Activated naive CD8-positive, alpha-beta T cell (primary cell): ENCODE measurements around the gene RFC1.

Experiments used
- H3K27ac Mint-ChIP-seq: one replicate; pipeline ENCODE4 v1.8.0; 2021; ENCODE audit warnings: mixed read lengths
- H3K27me3 Mint-ChIP-seq: one replicate; pipeline ENCODE4 v1.8.0; 2021; ENCODE audit warnings: mixed read lengths
- H3K36me3 Mint-ChIP-seq: one replicate; pipeline ENCODE4 v1.8.0; 2021; ENCODE audit warnings: mixed read lengths
- H3K4me1 Mint-ChIP-seq: one replicate; pipeline ENCODE4 v1.8.0; 2021; ENCODE audit warnings: low read depth, mixed read lengths
- H3K4me3 Mint-ChIP-seq: one replicate; pipeline ENCODE4 v1.8.0; 2021; ENCODE audit warnings: mild to moderate bottlenecking, mixed read lengths
- H3K9me3 Mint-ChIP-seq: one replicate; pipeline ENCODE4 v1.8.0; 2021; ENCODE audit warnings: low read depth, mixed read lengths

The RFC1 gene

GRCh38 chr4:39337841-39338240 is 28.3 kb downstream of the RFC1 start:
- peaks cover 57% of the 10 kb centered on the region for H3K4me1 Mint-ChIP-seq
- H3K4me3 Mint-ChIP-seq = no peak overlapping the region
- H3K27ac Mint-ChIP-seq = no peak overlapping the region
- H3K9me3 Mint-ChIP-seq = no peaks in the 10 kb centered on the region
- H3K27me3 Mint-ChIP-seq = no peaks in the 10 kb centered on the region
- peaks cover 8% of the 10 kb centered on the region for H3K36me3 Mint-ChIP-seq

- H3K36me3 Mint-ChIP-seq = peaks cover under 1% of the 10 kb centered on the region
- no peak overlapping the region for H3K4me3 Mint-ChIP-seq
- no peaks in the 10 kb centered on the region for H3K27me3 Mint-ChIP-seq
- H3K4me1 Mint-ChIP-seq = peaks cover 47% of the 10 kb centered on the region
- no peak overlapping the region for H3K27ac Mint-ChIP-seq
- no peaks in the 10 kb centered on the region for H3K9me3 Mint-ChIP-seq
These were observed 30.6 kb downstream of the RFC1 start for GRCh38 chr4:39335566-39335965.

GRCh38 chr4:39331191-39331590 is 35.0 kb downstream of the RFC1 start:
- H3K9me3 Mint-ChIP-seq = no peaks in the 10 kb centered on the region
- no peak overlapping the region for H3K27ac Mint-ChIP-seq
- peaks cover 7% of the 10 kb centered on the region for H3K36me3 Mint-ChIP-seq
- H3K4me1 Mint-ChIP-seq = peaks cover 33% of the 10 kb centered on the region
- no peaks in the 10 kb centered on the region for H3K27me3 Mint-ChIP-seq
- no peak overlapping the region for H3K4me3 Mint-ChIP-seq

- Mint-ChIP-seq H3K27me3 (no peaks in the 10 kb centered on the region), H3K4me1 (peaks cover 27% of the 10 kb centered on the region), H3K4me3 (no peak overlapping the region), H3K27ac (no peak overlapping the region), H3K36me3 (peaks cover 7% of the 10 kb centered on the region), H3K9me3 (no peaks in the 10 kb centered on the region)
These were observed 35.8 kb downstream of the RFC1 start for GRCh38 chr4:39330353-39330752.

GRCh38 chr4:39326468-39326977 is 39.6 kb downstream of the RFC1 start:
- Mint-ChIP-seq H3K36me3 (peaks cover 13% of the 10 kb centered on the region), H3K4me3 (no peak overlapping the region), H3K9me3 (no peaks in the 10 kb centered on the region), H3K27me3 (no peaks in the 10 kb centered on the region), H3K27ac (no peak overlapping the region), H3K4me1 (peaks cover 13% of the 10 kb centered on the region)

- no peak overlapping the region for H3K4me3 Mint-ChIP-seq
- peaks cover 5% of the 10 kb centered on the region for H3K4me1 Mint-ChIP-seq
- H3K9me3 Mint-ChIP-seq = no peaks in the 10 kb centered on the region
- peaks cover 15% of the 10 kb centered on the region for H3K36me3 Mint-ChIP-seq
- H3K27me3 Mint-ChIP-seq = no peaks in the 10 kb centered on the region
- no peak overlapping the region for H3K27ac Mint-ChIP-seq
These were observed 41.1 kb downstream of the RFC1 start for GRCh38 chr4:39324897-39325613.

GRCh38 chr4:39324446-39324845 is 41.7 kb downstream of the RFC1 start:
- peaks cover 5% of the 10 kb centered on the region for H3K4me1 Mint-ChIP-seq
- no peak overlapping the region for H3K27ac Mint-ChIP-seq
- H3K4me3 Mint-ChIP-seq = no peak overlapping the region
- H3K36me3 Mint-ChIP-seq = peaks cover 15% of the 10 kb centered on the region
- no peaks in the 10 kb centered on the region for H3K9me3 Mint-ChIP-seq
- H3K27me3 Mint-ChIP-seq = no peaks in the 10 kb centered on the region

GRCh38 chr4:39323821-39324220 is 42.3 kb downstream of the RFC1 start:
- Mint-ChIP-seq H3K36me3 (peaks cover 15% of the 10 kb centered on the region), H3K27me3 (no peaks in the 10 kb centered on the region), H3K9me3 (no peaks in the 10 kb centered on the region), H3K4me1 (peaks cover 5% of the 10 kb centered on the region), H3K27ac (no peak overlapping the region), H3K4me3 (no peak overlapping the region)

GRCh38 chr4:39320381-39321115 is 45.6 kb downstream of the RFC1 start:
- Mint-ChIP-seq H3K27ac (no peak overlapping the region), H3K9me3 (no peaks in the 10 kb centered on the region), H3K36me3 (peaks cover 8% of the 10 kb centered on the region), H3K27me3 (no peaks in the 10 kb centered on the region), H3K4me1 (no peaks in the 10 kb centered on the region), H3K4me3 (no peak overlapping the region)

GRCh38 chr4:39319676-39320075 is 46.5 kb downstream of the RFC1 start:
- Mint-ChIP-seq H3K27me3 (no peaks in the 10 kb centered on the region), H3K4me1 (no peaks in the 10 kb centered on the region), H3K36me3 (peaks cover 5% of the 10 kb centered on the region), H3K4me3 (no peak overlapping the region), H3K9me3 (no peaks in the 10 kb centered on the region), H3K27ac (no peak overlapping the region)

- Mint-ChIP-seq H3K36me3 (peaks cover 25% of the 10 kb centered on the region), H3K4me3 (no peak overlapping the region), H3K27ac (no peak overlapping the region), H3K9me3 (no peaks in the 10 kb centered on the region), H3K27me3 (no peaks in the 10 kb centered on the region), H3K4me1 (no peaks in the 10 kb centered on the region)
These were observed 53.3 kb downstream of the RFC1 start for GRCh38 chr4:39312816-39313215.

GRCh38 chr4:39308611-39309010 is 57.6 kb downstream of the RFC1 start:
- Mint-ChIP-seq H3K27me3 (no peaks in the 10 kb centered on the region), H3K9me3 (no peaks in the 10 kb centered on the region), H3K4me1 (no peaks in the 10 kb centered on the region), H3K36me3 (peaks cover 28% of the 10 kb centered on the region), H3K4me3 (no peak overlapping the region), H3K27ac (peak overlapping the region; percentile 61)

GRCh38 chr4:39305912-39306677 is 60.1 kb downstream of the RFC1 start:
- peaks cover 22% of the 10 kb centered on the region for H3K36me3 Mint-ChIP-seq
- H3K27ac Mint-ChIP-seq = peak overlapping the region; percentile 34
- no peaks in the 10 kb centered on the region for H3K27me3 Mint-ChIP-seq
- H3K9me3 Mint-ChIP-seq = no peaks in the 10 kb centered on the region
- no peak overlapping the region for H3K4me3 Mint-ChIP-seq
- H3K4me1 Mint-ChIP-seq = no peaks in the 10 kb centered on the region

GRCh38 chr4:39304651-39305050 is 61.5 kb downstream of the RFC1 start:
- Mint-ChIP-seq H3K4me1 (no peaks in the 10 kb centered on the region), H3K27ac (peak overlapping the region; percentile 2)

GRCh38 chr4:39303871-39304270 is 62.3 kb downstream of the RFC1 start:
- Mint-ChIP-seq H3K9me3 (no peaks in the 10 kb centered on the region), H3K4me1 (no peaks in the 10 kb centered on the region), H3K4me3 (no peak overlapping the region), H3K27me3 (no peaks in the 10 kb centered on the region), H3K36me3 (peaks cover 25% of the 10 kb centered on the region), H3K27ac (no peak overlapping the region)

More at GRCh38 chr4:39304651-39305050, 61.5 kb downstream of the RFC1 start:
- Mint-ChIP-seq H3K9me3 (no peaks in the 10 kb centered on the region), H3K4me3 (no peak overlapping the region), H3K27me3 (no peaks in the 10 kb centered on the region), H3K36me3 (peaks cover 25% of the 10 kb centered on the region)
